PC-3 (cell line): ENCODE measurements around the gene SNN. TPM values are rescaled to one million over a fixed set of nuclear protein-coding genes. Genes with fewer than 3 reads are reported as not detected.

Experiments used
- ATAC-seq: fragments of 200-7000 bp; cut with Tn5 transposase; 2 replicates; pipeline ENCODE4 v1.9.1; 2020; ENCODE audit warnings: mild to moderate bottlenecking, moderate library complexity
- BruUV-seq: library from RNA; stranded (reverse); fragments of 400-500 nt; replicated peaks from 2 replicates; lab custom pipeline; 2021; lab: Mats Ljungman, UMichigan
- CTCF ChIA-PET: fragments of 300-600 bp; sonication (Branson Sonifier 250); formaldehyde crosslinking; loops from one replicate; lab custom pipeline; 2022; ENCODE audit warnings: antibody characterized with exemption; lab: Charles Lee
- POLR2A ChIA-PET: fragments of 300-600 bp; sonication (Branson Sonifier 250); formaldehyde crosslinking; loops from one replicate; lab custom pipeline; 2022; ENCODE audit warnings: antibody characterized with exemption; ENCODE audit not compliant: unreplicated experiment; lab: Charles Lee
- DNase-seq: peaks from one replicate; pipeline ENCODE4 v3.0.0-alpha.2; 2015
- H2AFZ ChIP-seq: fragments of 300-600 bp; sonication (generic); 2 replicates; pipeline ENCODE4 v1.6.0; 2016; ENCODE audit warnings: antibody characterized with exemption, low read length
- H3F3A ChIP-seq: fragments of 300-600 bp; sonication (generic); one replicate; pipeline ENCODE4 v1.6.0; 2017; ENCODE audit warnings: antibody characterized with exemption, low read length, control low read depth, mild to moderate bottlenecking; ENCODE audit not compliant: unreplicated experiment
- H3K27ac ChIP-seq: fragments of 300-600 bp; sonication (generic); 2 replicates; pipeline ENCODE4 v1.5.1; 2016; ENCODE audit warnings: mild to moderate bottlenecking, low read length
- H3K27me3 ChIP-seq: fragments of 300-600 bp; sonication (generic); 2 replicates; pipeline ENCODE4 v1.6.1; 2016; ENCODE audit warnings: low read length, mixed read lengths
- H3K36me3 ChIP-seq: fragments of 300-600 bp; sonication (generic); 2 replicates; pipeline ENCODE4 v1.6.1; 2016; ENCODE audit warnings: low read depth, mixed run types, low read length, mixed read lengths
- H3K4me1 ChIP-seq: fragments of 300-600 bp; sonication (generic); 2 replicates; pipeline ENCODE4 v1.5.1; 2016; ENCODE audit warnings: low read length; ENCODE audit not compliant: insufficient read depth
- H3K4me2 ChIP-seq: fragments of 300-600 bp; sonication (generic); 2 replicates; pipeline ENCODE4 v1.6.0; 2016; ENCODE audit warnings: low read length
- H3K4me3 ChIP-seq: fragments of 300-600 bp; sonication (generic); 2 replicates; pipeline ENCODE4 v1.5.1; 2016; ENCODE audit warnings: mild to moderate bottlenecking, low read length, mixed read lengths
- H3K79me2 ChIP-seq: fragments of 300-600 bp; sonication (generic); 2 replicates; pipeline ENCODE4 v1.6.1; 2017; ENCODE audit warnings: low read length, mixed read lengths
- H3K9ac ChIP-seq: fragments of 300-600 bp; sonication (generic); 2 replicates; pipeline ENCODE4 v1.6.0; 2016; ENCODE audit warnings: mild to moderate bottlenecking, low read length
- H3K9me2 ChIP-seq: fragments of 300-600 bp; sonication (generic); replicated peaks from 2 replicates; pipeline ENCODE4 v1.6.1; 2016; ENCODE audit warnings: mixed run types, low read length, mixed read lengths
- H3K9me3 ChIP-seq: fragments of 300-600 bp; sonication (generic); 2 replicates; pipeline ENCODE4 v1.6.1; 2016; ENCODE audit warnings: low read length, mixed read lengths
- H4K20me1 ChIP-seq: fragments of 300-600 bp; sonication (generic); 2 replicates; pipeline ENCODE4 v1.6.1; 2016; ENCODE audit warnings: low read length, mixed read lengths
- CTCF ChIP-seq: fragments of 300-600 bp; sonication (generic); conservative IDR thresholded peaks from 2 replicates; pipeline ENCODE4 v1.5.1; 2017; ENCODE audit warnings: antibody characterized with exemption, low read depth, mild to moderate bottlenecking, low read length
- EZH2 ChIP-seq: fragments of 300-600 bp; sonication (generic); IDR thresholded peaks from one replicate; pipeline ENCODE4 v1.6.1; 2017; ENCODE audit warnings: antibody characterized with exemption, mild to moderate bottlenecking, low read length; ENCODE audit not compliant: unreplicated experiment
- EZH2phosphoT487 ChIP-seq: fragments of 300-600 bp; sonication (generic); IDR thresholded peaks from 2 replicates; pipeline ENCODE4 v1.6.1; 2018; ENCODE audit warnings: mild to moderate bottlenecking, antibody characterized with exemption, low read length, borderline replicate concordance
- intact Hi-C: fragments of 100-400 bp; cut with micrococcal nuclease; formaldehyde crosslinking; loops from 2 replicates; pipeline ENCODE4 v1.9.0; 2023
- total RNA-seq: library from RNA; depleted of rRNA; stranded (reverse); fragments of >200 nt; gene quantifications from 2 replicates; pipeline ENCODE4 v1.2.3, GENCODE V29; 2014

Gene SNN
- total RNA-seq, 1 experiment from 2014 or later, result 4.3 TPM

- no peaks in the 10 kb centered on the region for H3K9me2 ChIP-seq
- intact Hi-C loops, result no loop called here
- POLR2A ChIA-PET, result no interaction called here
- TF ChIP-seq EZH2phosphoT487 (no peak), CTCF (no peak), EZH2 (no peak)
- H3K4me3 ChIP-seq, result peak overlapping the region; percentile 64
- 0 out of 2 replicates have a peak, but pooled peaks cover 4% of the 10 kb centered on the region for H3K4me1 ChIP-seq
- peak overlapping the region; percentile 77 for H3K4me2 ChIP-seq
- DNase-seq (no peak), ATAC-seq (no peak)
- H3K9ac ChIP-seq, result no peak overlapping the region
- CTCF ChIA-PET, result no interaction called here
- H3K36me3 ChIP-seq, result no peaks in the 10 kb centered on the region
- no peaks in the 10 kb centered on the region for H3K79me2 ChIP-seq
- no peaks in the 10 kb centered on the region for H4K20me1 ChIP-seq
- H3K27me3 ChIP-seq, result no peaks in the 10 kb centered on the region
- BruUV-seq, result TSS peak; percentile 17
- H2AFZ ChIP-seq, result no peak overlapping the region
- H3F3A ChIP-seq, result no peaks in the 10 kb centered on the region
- no peak overlapping the region for H3K27ac ChIP-seq
- H3K9me3 ChIP-seq, result no peaks in the 10 kb centered on the region
These were observed 1.3 kb downstream of the SNN start for GRCh38 chr16:11669380-11670146.

GRCh38 chr16:11670171-11671131 is 2.2 kb downstream of the SNN start:
- TF ChIP-seq EZH2 (no peak), CTCF (no peak), EZH2phosphoT487 (no peak)
- no peaks in the 10 kb centered on the region for H3K27me3 ChIP-seq
- no peak overlapping the region for H3K4me2 ChIP-seq
- intact Hi-C loops, result no loop called here
- H3K9me3 ChIP-seq, result no peaks in the 10 kb centered on the region
- ChIA-PET CTCF (no interaction called here), POLR2A (no interaction called here)
- no peak overlapping the region for H3K4me3 ChIP-seq
- H2AFZ ChIP-seq, result no peak overlapping the region
- no peaks in the 10 kb centered on the region for H3K9me2 ChIP-seq
- BruUV-seq, result no TSS peak
- 0 out of 2 replicates have a peak, but pooled peaks cover 4% of the 10 kb centered on the region for H3K4me1 ChIP-seq
- no peak for DNase-seq
- ATAC-seq, result no peak
- H3K79me2 ChIP-seq, result no peaks in the 10 kb centered on the region
- H3F3A ChIP-seq, result no peaks in the 10 kb centered on the region
- H3K9ac ChIP-seq, result no peak overlapping the region
- H3K36me3 ChIP-seq, result no peaks in the 10 kb centered on the region
- no peak overlapping the region for H3K27ac ChIP-seq
- H4K20me1 ChIP-seq, result no peaks in the 10 kb centered on the region
